DMS 273 treated with DMSO at 0.1 percent for 48 hours (cell line): ENCODE measurements around the gene ZNF605.
"Not testable (repeated sequence)": the region's sequence is repeated elsewhere in the genome, so short reads cannot be mapped to it uniquely, and the experiment has no call there.

Source experiments
- DNase-seq: peaks from one replicate; lab custom pipeline; 2025; lab: John Stamatoyannopoulos, UW

ZNF605 gene

GRCh38 chr12:132907216-132907615 is 48.9 kb downstream of the ZNF605 start:
- DNase-seq: no peak

- DNase-seq: no peak
Observed at GRCh38 chr12:132904718-132905328, 51.3 kb downstream of the ZNF605 start.

- DNase-seq: no peak
Observed at GRCh38 chr12:132899033-132899432, 57.1 kb downstream of the ZNF605 start.

GRCh38 chr12:132888852-132889251 is 67.3 kb downstream of the ZNF605 start:
- no peak for DNase-seq

GRCh38 chr12:132887513-132888351 is 68.4 kb downstream of the ZNF605 start, which contains the start of gene CHFR:
Gene CHFR, minus strand, starts transcription at chr12:132887605. Its CDS starts 277 bp downstream, at chr12:132887328.
- DNase-seq: peak; percentile 77

- no peak for DNase-seq
Observed at GRCh38 chr12:132886529-132887477, 69.3 kb downstream of the ZNF605 start.

- no peak for DNase-seq
Observed at GRCh38 chr12:132881818-132882217, 74.3 kb downstream of the ZNF605 start.

GRCh38 chr12:132874620-132875019 is 81.5 kb downstream of the ZNF605 start:
- DNase-seq: not testable (repeated sequence)

- no peak for DNase-seq
Observed at GRCh38 chr12:132874175-132874574, 81.9 kb downstream of the ZNF605 start.

GRCh38 chr12:132873724-132874123 is 82.4 kb downstream of the ZNF605 start:
- DNase-seq: no peak

GRCh38 chr12:132872975-132873421 is 83.1 kb downstream of the ZNF605 start:
- no peak for DNase-seq

GRCh38 chr12:132872073-132872855 is 83.8 kb downstream of the ZNF605 start:
- no peak for DNase-seq

- DNase-seq: no peak
Observed at GRCh38 chr12:132869551-132869950, 86.6 kb downstream of the ZNF605 start.
